ENCODE results near the gene ATP8B2. TPM values are rescaled to one million over a fixed set of nuclear protein-coding genes. Genes with fewer than 3 reads are reported as not detected.

Gene ATP8B2
- total RNA-seq, 4 donors from 2014 or later: 18.6 to 56.9 (median 31.8) TPM

GRCh38 chr1:154324241-154324640 is 1.1 kb upstream of the ATP8B2 start:
- TF ChIP-seq CTCF (IDR thresholded peaks at IDR 0.05) (no peak), POLR2A (IDR thresholded peaks at IDR 0.05) (no peak)
- H3K27ac ChIP-seq: peak overlapping the region in 1 of 4 donors; percentile 86
- peaks cover 6 to 26% (median 22%) of the 10 kb centered on the region in 4 donors for H3K4me1 ChIP-seq

GRCh38 chr1:154325583-154326545 is 539 bp downstream of the ATP8B2 start:
- H3K27me3 ChIP-seq: no peaks in the 10 kb centered on the region
- H3K9me3 ChIP-seq: no peaks in the 10 kb centered on the region
- H3K36me3 ChIP-seq: peaks cover 0 to 4% (median 0%) of the 10 kb centered on the region in 3 donors
- H3K4me1 ChIP-seq: peaks cover 6 to 29% (median 22%) of the 10 kb centered on the region in 4 donors
- TF ChIP-seq CTCF (IDR thresholded peaks at IDR 0.05) (peak in 5 of 6 experiments; percentile 25 to 37 (median 29)), POLR2A (IDR thresholded peaks at IDR 0.05) (no peak)
- peak overlapping the region; percentile 83 to 92 (median 88) for H3K27ac ChIP-seq
- H3K4me3 ChIP-seq: peak overlapping the region; percentile 54 to 91 (median 67)
- peak; percentile 55 to 67 (median 57) for DNase-seq

More at GRCh38 chr1:154324241-154324640, 1.1 kb upstream of the ATP8B2 start:
- Histone ChIP-seq H3K36me3 (no peaks in the 10 kb centered on the region), H3K27me3 (no peaks in the 10 kb centered on the region), H3K9me3 (no peaks in the 10 kb centered on the region), H3K4me3 (peak overlapping the region in 1 of 4 donors; percentile 91)
- no peak for DNase-seq

GRCh38 chr1:154326546-154327465 is 1.5 kb downstream of the ATP8B2 start:
- peak in 1 of 3 donors; percentile 64 for DNase-seq
- peak overlapping the region; percentile 54 to 91 (median 67) for H3K4me3 ChIP-seq
- H3K36me3 ChIP-seq: peaks cover 0 to 12% (median 0%) of the 10 kb centered on the region in 3 donors
- peaks cover 6 to 29% (median 22%) of the 10 kb centered on the region in 4 donors for H3K4me1 ChIP-seq
- peak overlapping the region; percentile 83 to 92 (median 88) for H3K27ac ChIP-seq
- TF ChIP-seq CTCF (IDR thresholded peaks at IDR 0.05) (peak in 1 of 6 experiments; percentile 0), POLR2A (IDR thresholded peaks at IDR 0.05) (no peak)
- H3K9me3 ChIP-seq: no peaks in the 10 kb centered on the region
- no peaks in the 10 kb centered on the region for H3K27me3 ChIP-seq

GRCh38 chr1:154327466-154328317 is 2.4 kb downstream of the ATP8B2 start:
- Histone ChIP-seq H3K4me3 (peak overlapping the region; percentile 34 to 59 (median 53)), H3K27ac (peak overlapping the region; percentile 83 to 92 (median 88)), H3K9me3 (no peaks in the 10 kb centered on the region), H3K4me1 (peaks cover 6 to 29% (median 22%) of the 10 kb centered on the region in 4 donors), H3K36me3 (peaks cover 0 to 19% (median 0%) of the 10 kb centered on the region in 3 donors), H3K27me3 (no peaks in the 10 kb centered on the region)
- TF ChIP-seq CTCF (IDR thresholded peaks at IDR 0.05) (no peak), POLR2A (IDR thresholded peaks at IDR 0.05) (no peak)
- DNase-seq: peak in 2 of 3 donors; percentile 63 to 77

Measured in Peyer's patch (tissue), 4 donors.